ENCODE data around the gene TAS2R38.
"Not testable (repeated sequence)": the region's sequence is repeated elsewhere in the genome, so short reads cannot be mapped to it uniquely, and the experiment has no call there.

Gene TAS2R38

DNA sequence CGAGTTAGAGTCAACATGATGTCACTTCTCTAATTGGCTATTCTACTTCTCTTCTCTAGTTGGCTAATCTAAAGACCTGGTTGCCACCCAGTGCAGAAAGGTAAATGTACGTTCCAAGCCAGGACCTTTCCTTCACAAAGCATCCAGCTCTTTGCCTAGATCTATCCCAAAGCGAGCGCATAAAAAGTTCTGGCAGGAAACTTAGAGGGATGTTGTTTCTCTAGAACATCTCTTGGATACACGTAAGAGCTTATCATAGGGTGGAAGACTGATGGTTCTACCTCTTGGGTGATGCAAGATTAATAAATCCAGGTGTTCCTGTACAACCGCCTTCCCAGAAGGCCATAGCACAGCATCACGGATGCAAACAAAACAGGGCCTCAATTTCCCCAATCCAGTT is at the start of gene TAS2R38:
TSS of gene TAS2R38 (minus strand) at position 101 of the 400 bp plus-strand sequence. CDS start at position 17, 84 bp downstream.
- DNase-seq, result no peak

DNA sequence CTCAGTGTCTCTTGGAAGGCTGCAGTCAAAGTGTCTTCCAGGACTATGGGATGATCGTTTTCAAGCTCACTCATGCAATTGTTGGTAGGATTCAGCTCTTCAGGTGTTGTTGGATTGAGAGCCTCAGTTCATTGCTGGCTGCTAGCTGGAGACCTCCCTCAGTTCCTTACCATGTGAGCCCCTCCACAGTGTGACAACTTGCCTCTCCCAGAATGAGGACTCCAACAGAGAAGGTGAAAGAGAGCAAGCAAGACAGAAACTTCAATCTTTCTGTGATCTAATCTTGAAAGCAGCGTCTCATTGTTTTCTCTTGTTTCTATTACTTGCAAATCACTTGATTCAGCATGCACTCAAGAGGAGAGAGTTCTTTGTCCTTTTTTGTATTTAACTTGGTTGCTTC is 44.6 kb upstream of the TAS2R38 start:
- DNase-seq, result no peak

DNA sequence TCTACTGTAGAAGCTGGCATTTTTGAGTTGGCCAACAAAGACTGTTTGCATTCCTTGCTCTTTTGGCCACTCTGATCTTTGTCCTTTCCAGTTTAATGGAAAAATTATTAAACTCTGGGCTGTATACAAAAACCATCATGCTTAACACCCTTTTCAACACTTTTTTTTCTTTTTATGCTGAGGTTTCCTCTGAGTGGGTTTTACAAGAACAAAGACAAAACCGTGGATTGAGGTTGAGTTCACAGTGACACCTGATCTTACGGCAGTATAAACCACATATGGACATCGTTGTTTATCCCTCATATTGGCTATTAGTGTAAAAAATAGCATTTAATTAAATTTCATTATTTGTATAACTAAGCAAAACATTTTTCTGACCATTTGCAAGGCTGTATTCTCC is 43.9 kb upstream of the TAS2R38 start:
- no peak for DNase-seq

DNA sequence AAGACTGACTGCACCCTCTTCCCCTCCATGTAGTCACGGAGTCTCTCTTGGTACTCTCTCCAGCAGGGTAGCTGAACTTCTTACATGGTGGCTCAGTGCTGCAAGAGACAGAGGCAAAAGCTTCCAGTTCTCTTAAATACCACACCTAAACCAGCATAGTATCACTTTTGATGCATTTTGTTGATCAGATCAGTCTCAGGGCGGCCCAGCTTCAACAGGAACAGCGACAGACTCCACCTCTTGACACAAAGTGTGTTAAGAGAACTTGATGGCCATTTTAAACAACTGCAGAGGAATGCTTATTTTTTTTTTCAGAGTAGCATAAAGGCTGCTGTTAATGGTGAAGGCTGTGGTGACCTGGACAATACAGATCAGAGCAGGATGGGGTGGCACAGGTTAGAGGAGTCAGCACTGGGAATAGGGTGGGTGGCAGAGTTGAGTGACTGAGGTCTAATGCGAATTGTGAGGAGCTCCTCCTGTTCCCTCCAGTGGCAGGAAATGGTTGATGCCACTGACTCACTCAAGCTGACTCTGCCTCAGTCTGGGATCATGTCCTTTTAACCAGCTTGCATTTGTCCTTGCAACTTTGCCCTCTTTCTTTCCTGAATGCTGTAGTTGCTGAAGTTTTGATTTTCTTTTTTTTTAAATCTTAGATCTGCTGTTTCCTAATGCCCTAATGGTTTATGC is 39.4 kb upstream of the TAS2R38 start:
- no peak for DNase-seq

DNA sequence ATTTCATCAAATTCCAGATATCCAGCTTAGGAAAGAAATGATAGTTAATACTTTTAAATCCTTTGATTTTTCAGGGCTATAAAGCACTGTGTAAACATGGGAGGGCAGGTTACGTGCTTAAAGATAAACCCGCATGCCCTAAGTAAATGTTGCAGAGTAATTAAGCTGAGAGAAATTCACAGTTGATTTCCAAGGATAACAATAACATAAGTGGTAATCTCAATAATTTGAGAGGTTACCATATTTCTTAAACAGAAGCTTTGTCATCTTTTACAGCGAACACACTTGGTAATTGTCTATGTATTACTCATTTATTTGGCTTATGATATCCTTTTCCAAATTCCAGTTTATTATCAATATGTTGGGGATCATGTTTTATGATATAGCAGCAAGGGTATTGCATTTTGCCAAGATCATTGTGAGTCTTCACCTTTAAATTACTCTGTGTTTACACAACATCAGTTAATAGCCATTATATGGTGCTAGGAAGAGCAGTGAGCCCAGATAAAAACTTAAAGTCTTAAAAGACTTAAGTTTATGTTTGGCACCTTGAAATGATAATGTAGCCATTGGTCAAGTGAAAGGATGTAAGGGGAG is 37.5 kb upstream of the TAS2R38 start:
- DNase-seq, result no peak

DNA sequence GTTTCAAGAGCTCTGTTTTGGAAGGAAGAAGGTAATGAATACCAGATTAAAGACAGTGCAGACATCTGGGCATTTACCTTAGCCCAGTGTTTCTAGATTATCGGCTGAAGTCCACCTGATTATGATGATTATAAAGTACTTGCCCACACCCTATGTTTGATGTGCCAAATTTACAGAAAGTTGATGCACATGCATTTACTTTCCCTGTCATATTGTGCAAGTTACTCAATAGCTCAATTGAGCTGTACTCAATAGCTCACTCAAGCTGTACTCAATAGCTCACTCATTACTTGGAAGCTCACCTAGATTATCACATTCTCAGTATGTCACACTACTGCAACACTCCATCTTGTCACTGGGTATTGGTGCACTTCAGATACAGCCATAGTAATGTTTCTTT is 35.6 kb upstream of the TAS2R38 start:
- no peak for DNase-seq

DNA sequence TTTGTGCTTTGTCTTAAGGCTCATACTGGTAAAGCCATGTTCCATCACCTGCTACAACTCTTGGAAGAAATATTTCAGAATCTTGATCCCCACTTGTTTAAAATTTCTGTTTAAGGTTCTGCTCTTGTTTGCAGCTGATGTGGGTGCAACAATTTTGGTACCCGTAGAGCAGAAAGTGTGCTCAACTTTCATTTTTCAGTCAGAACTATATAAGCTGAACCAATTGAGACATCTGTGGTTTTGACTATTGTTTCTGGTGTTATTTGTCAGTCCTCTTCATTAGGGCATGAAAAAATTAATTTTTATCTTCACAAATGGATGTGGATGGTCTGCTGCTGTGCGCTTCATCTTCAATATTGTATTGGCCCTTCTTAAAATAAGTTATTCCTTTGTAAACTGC is 33.0 kb upstream of the TAS2R38 start:
- no peak for DNase-seq

DNA sequence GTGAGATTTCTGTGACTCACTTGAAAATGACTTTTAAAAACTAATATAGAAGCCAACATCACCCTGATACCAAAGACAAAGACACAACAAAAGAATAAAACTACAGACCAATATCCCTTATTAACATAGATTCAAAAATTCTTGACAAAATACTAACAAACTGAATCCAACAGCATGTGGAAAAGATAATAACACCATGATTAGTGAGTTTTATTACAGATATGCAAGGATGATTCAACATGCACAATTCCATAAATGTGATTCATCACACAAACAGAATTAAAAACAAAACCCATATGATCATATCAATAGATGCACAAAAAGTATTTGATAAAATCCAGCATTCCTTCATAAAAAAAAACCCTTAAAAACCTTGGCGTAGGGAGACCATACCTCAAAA is 28.6 kb upstream of the TAS2R38 start:
- DNase-seq, result no peak

DNA sequence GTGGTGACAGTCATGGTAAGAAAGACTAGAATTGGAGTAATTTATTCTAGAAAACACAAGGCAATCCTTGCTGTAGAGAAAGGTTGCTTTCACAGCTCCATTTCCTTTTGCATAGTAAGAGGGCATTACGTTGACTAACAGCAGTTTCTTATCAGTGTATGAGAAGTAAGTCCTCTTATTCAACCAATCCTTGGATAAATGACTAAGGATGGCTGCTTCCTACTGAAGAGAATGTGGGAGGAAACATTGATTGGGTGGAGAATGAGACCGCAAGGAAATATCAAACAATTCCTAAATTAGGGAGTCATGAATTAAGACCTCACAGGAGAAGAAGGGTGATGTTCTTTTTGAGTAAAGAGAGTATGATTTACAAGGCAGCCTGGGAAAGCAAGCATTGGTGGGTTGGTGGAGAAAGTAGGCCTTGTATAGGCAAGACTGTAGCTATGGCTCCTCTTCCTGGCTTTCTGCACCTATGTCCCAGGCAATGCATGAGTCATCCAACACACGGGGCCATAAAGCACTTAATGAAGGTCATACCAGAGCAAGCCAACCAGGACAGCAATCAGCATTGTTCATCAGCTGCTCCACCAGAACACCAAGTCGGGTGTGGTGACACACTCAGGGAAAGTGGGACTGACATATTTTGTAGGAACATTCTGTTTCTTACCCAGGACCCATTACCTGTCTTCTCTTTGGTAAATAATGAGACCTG is 27.7 kb upstream of the TAS2R38 start:
- DNase-seq, result no peak

DNA sequence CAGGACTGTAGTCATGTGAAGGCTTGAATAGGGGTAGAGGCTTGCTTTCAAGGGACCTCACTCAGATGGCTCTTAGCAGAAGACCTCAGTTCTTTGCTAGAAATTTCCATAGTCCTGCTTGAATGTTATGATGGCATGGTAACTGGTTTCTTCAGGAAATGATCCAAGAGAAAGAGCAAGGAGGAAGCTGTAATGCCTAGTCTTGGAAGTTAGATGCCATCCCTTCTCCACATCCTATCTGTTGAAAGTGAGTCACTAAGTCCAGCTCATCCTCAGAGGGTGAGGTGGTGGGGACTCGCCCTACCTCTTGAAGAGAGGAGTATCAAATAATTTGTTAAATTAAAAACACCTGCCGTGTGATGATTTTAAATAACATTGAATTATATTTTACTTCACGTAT is 26.7 kb upstream of the TAS2R38 start:
- DNase-seq, result no peak

DNA sequence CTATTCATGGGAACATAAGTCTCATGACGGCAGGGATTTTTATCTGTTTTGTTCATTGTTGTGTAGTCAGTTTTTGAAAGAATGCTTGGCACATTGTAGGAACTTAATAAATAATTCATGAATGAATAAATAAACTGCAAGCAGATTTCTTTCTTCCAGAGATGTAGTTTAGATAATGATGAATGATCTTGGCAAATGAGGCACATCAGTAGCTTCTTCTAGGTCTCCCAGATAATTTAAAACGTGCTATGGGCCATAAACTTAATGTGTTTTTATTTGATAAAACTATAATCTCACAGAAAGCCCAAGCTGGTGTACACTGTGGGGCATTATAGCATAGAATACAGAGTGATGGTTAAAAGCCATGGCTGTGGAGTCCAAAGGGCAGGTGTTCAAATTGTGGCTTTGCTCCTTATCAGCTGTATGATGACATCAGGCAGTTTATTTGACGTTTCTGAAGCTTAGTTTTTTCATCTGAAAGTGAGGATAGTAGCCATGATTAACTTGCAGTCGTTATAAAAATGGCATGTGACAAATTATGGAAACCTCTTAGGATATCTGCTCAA is 25.6 kb upstream of the TAS2R38 start:
- DNase-seq, result no peak

DNA sequence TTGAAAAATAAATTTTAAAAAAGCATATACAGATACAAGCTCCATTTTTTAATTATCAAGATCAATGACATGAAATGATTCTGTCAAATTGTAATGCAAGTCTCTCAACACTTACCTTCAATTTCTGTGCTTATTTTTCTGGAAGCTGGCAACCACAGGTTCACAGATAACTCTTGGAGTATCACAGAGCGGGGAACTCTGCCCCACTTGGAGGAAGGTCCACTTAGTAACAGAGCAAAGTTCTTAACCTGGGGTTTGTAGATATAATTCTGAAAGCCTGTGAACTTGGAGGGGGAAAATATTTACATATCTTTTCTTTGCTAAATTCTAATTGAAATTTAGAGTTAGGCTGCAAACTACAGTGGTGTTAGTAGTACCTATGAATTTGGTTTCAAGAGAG is 19.8 kb upstream of the TAS2R38 start:
- no peak for DNase-seq

DNA sequence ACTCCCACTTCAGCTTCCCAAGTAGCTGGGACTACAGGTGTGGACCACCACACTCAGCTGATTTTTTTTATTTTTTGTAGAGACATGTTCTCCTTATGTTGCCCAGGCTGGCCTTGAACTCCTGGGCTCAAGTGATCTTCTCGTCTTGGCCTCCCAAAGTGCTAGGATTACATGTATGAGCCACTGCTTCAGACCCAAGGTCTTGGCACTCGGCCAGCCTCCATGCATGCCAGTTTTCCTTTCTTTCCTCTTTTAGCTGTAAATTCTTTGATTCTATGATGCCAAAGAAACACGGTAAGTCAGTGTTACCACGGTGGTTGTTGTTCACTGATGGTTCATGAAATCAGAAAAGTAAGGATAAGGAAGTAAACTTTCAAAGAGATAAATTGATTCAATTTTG is 19.1 kb upstream of the TAS2R38 start:
- no peak for DNase-seq

DNA sequence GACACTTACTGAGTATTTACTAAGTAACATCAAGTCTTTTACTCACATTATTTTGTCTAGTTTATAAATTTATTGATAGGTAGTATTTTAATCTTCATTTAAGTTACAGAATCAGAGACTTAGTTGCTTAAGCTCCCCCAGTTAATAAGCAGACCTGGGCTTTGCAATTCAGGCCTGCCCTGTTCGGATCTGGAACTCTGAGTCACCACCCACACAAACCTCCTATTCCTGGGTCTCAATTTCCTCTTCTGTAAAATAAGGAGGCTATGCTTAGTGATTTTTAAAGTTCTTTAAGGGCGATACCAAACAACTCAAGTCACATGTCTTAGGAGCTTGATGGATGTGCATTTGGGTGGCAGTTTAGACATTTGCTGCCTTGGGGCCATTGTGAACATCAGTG is 18.6 kb upstream of the TAS2R38 start:
- no peak for DNase-seq

DNA sequence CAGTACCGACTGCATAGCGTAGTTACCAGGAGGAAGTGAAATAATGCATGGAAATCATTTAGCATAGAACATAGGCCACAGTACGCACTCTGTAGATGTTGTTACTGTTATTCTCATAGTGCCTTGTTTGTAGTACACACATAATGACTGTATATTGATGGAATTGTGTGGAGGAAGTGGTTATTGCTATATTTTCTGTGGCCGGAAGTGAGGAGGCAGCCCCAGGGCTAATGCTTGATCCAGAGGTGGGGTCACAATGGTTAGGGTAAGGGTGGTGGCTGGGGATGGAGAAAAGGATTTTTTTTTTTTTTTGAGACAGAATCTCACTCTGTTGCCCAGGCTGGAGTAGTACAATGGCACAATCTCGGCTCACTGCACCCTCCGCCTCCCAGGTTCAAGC is 17.6 kb upstream of the TAS2R38 start:
- no peak for DNase-seq

DNA sequence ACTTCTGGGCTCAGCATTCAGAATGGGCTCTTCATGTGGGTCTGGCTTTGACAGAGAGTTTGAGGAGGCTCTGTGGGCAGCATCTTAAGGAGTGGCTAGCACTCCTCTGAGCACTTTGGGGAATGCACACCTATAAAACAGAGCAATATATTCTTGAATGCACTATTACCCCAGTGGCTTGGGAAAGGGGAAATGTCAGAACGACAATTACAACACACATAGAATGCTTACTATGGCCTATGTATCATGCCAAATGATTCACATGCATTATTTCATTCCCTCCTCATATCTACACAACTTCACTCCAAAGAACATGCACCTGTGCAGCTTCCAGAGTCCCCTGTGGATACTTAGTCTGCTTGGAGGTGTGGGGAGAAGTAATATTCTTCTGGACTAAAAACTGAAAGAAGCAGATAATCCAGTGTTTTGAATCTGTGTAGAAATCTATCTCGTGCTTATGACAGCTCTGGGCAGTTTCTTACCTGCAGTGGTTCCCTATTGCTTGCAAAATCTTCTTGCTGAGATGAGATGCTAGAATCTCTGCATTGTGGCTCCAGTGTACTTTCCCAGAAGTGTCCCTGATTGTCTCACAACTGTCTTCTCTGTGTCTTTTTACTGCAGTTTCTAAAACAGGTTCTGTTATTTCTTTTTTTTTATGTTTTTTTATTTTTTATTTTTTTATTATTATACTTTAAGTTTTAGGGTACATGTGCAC is 16.6 kb upstream of the TAS2R38 start:
- no peak for DNase-seq

DNA sequence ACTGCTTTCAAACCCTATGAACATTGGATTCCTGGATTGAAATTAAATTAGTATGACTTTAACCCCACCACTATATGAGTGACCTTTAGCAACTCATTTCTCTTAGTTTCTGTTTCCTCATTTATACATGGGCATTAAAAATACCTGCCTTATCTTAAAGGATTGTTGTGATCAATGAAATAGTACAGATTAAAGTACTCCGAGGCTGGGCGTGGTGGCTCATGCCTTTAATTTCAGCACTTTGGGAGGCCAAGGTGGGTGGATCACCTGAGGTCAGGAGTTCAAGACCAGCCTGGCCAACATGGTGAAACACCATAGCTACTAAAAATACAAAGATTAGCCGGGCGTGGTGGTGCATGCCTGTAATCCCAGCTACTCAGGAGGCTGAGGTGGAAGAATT is 14.2 kb upstream of the TAS2R38 start:
- DNase-seq, result not testable (repeated sequence)

DNA sequence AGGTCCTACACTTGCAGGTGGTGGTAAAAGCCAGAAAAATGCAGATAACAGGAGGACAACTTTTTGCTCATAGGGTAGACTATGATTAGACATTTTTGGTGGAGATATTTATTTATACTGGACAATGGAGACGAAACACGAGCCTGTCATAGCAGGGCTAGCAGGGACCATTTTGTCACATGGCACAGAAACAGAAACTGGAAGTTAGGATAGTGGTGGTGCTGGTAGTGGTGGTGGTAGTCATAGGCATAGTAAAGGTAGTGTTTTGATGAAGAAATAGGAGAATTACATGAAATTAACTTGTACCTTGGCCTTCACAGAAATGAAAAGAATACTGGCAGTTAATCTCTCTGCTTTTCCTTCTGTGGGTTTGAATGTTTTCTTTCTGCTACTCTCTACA is 13.3 kb upstream of the TAS2R38 start:
- DNase-seq, result no peak

DNA sequence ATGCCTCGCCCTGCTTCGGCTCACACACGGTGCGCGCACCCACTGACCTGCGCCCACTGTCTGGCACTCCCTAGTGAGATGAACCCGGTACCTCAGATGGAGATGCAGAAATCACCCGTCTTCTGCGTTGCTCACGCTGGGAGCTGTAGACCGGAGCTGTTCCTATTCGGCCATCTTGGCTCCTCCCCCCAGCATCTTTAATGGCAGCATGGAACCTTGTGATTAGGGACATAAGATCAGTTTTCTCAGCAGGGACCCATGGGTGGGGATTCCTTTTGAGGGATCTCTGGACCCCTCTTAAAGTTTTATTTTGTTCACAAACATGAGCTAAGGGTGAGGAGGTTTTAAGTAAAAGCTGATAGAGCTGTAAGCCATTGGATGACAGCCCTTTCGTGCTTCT is 12.4 kb upstream of the TAS2R38 start:
- not testable (repeated sequence) for DNase-seq

DNA sequence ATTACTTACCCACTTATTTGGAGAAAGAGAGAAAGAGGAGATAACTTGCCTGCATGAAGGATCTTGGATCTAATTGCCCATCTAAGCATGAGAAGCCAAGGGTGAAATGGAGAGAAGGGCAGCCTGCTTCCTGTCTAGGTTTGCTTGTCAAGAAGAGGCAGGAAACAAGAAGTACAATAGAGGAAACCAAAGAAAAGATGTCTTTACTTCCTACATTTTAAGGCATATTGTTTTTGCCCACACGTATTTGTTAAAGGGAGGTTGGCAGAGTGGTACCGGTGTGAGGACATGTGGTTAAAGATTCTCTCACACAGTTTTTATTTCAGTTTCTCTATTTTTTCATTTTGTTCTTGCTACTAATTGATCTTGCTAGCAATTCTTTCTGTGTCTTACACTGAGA is 6.0 kb upstream of the TAS2R38 start:
- no peak for DNase-seq

DNA sequence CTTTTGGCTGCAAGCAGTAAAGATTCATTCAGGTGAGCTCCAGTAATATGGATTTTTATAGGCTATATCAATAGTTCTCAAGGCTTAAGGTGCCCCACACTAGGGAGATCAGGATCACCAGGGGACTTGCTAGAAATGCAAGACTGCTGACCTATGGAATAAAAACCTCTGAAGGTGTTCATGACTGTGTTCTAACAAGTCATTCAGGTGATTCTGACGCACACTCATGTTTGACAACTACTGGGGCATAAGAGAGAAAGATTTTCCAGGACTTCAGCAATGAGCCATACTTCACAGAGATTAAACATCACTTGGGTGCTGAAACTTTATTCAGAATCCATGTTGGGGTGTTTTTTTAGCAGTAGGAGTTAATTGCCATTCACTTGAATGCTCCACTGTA is 4.8 kb upstream of the TAS2R38 start:
- DNase-seq, result no peak

DNA sequence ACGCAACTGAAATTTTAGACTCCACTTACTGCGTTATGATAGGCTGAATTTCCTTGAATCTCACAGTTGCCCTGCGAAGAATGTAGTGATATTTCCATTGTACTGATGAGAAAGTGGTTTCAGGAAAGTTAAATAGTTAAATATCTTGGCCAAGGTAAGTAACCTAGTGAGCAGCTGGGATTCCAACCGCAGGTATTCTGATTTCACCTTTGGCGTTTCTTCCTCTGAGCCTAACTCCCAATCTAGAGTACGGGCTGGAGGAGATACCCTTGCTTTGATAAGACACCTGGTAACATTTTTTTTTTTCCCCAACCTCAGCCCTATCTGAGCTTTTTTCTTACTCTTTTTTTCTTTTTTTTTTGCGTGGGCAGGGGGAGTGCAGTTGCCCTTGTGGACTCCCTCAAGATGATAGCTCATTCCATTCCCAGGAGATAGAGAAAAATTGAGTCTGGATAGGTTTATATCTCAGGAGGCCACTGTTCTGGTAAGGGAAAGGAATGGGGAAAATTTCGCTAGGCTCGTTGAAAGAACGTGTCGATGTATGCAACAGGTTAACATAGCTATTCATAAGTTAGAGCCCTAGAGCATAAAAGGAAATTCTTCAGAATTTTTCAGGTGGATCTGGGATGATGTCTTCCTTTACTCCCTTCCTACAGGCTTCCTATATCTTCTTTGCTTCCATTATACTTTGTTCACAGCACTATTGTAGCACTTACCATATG is 3.1 kb upstream of the TAS2R38 start:
- DNase-seq, result no peak

All from NCI-H510A treated with DMSO at 0.1 percent for 48 hours (cell line).